ENCODE measurements around the gene ME3.
A peak's percentile ranks its signal among the peaks of the same experiment; 100 is the strongest.

The ME3 gene

GRCh38 chr11:86460461-86461385, 211.7 kb downstream of the ME3 start:
- no peak for DNase-seq
- ATAC-seq: peak; percentile 30

- DNase-seq (no peak), ATAC-seq (peak; percentile 38)
Observed at GRCh38 chr11:86459682-86460460, 212.5 kb downstream of the ME3 start.

- DNase-seq: no peak
- ATAC-seq: no peak
Observed at GRCh38 chr11:86459002-86459385, 213.4 kb downstream of the ME3 start.

- ATAC-seq (no peak), DNase-seq (no peak)
Observed at GRCh38 chr11:86458294-86459001, 214.0 kb downstream of the ME3 start.

- ATAC-seq (peak; percentile 85), DNase-seq (peak; percentile 89)
Observed at GRCh38 chr11:86456075-86456939, 216.1 kb downstream of the ME3 start.

- DNase-seq (no peak), ATAC-seq (no peak)
Observed at GRCh38 chr11:86453290-86454030, 219.0 kb downstream of the ME3 start.

- no peak for ATAC-seq
- DNase-seq: no peak
Observed at GRCh38 chr11:86449993-86450629, 222.3 kb downstream of the ME3 start.

GRCh38 chr11:86447763-86448480, 224.5 kb downstream of the ME3 start:
- ATAC-seq (peak; percentile 83), DNase-seq (peak; percentile 61)

GRCh38 chr11:86446924-86447285, 225.5 kb downstream of the ME3 start:
- no peak for DNase-seq
- ATAC-seq: no peak

GRCh38 chr11:86446163-86446923, 226.1 kb downstream of the ME3 start:
- ATAC-seq: no peak
- DNase-seq: no peak

GRCh38 chr11:86444981-86445380, 227.4 kb downstream of the ME3 start:
- no peak for ATAC-seq

GRCh38 chr11:86443415-86443814, 229.0 kb downstream of the ME3 start:
- DNase-seq (peak; percentile 43), ATAC-seq (peak; percentile 31)

More at GRCh38 chr11:86444981-86445380, 227.4 kb downstream of the ME3 start:
- DNase-seq: no peak

GRCh38 chr11:86442827-86443226, 229.6 kb downstream of the ME3 start:
- no peak for ATAC-seq
- no peak for DNase-seq

- peak; percentile 73 for DNase-seq
- ATAC-seq: peak; percentile 78
Observed at GRCh38 chr11:86442420-86442819, 230.0 kb downstream of the ME3 start.

GRCh38 chr11:86440843-86441242, 231.6 kb downstream of the ME3 start:
- DNase-seq: no peak
- ATAC-seq: no peak

- ATAC-seq (no peak), DNase-seq (no peak)
Observed at GRCh38 chr11:86440305-86440716, 232.1 kb downstream of the ME3 start.

GRCh38 chr11:86438685-86439084, 233.7 kb downstream of the ME3 start:
- no peak for ATAC-seq
- no peak for DNase-seq

GRCh38 chr11:86435711-86436110, 236.7 kb downstream of the ME3 start:
- no peak for DNase-seq

More at GRCh38 chr11:86435711-86436110, 236.7 kb downstream of the ME3 start:
- ATAC-seq: no peak

Data from stimulated activated naive CD8-positive, alpha-beta T cell treated with anti-CD3 and anti-CD28 coated beads, Interleukin-15, Interleukin-2, amounts not matched to agents 100 U/mL and 50 U/mL, for 24 hours (primary cell).